GM12878 (cell line): ENCODE measurements around the gene ADD1. TPM values are rescaled to one million over a fixed set of nuclear protein-coding genes. Genes with fewer than 3 reads are reported as not detected.

Experiments used
- ATAC-seq: fragments of 200-7000 bp; cut with Tn5 transposase; 3 replicates; pipeline ENCODE4 v1.9.1; 2020; ENCODE audit warnings: mild to moderate bottlenecking, moderate library complexity
- BruUV-seq: library from RNA; stranded (reverse); fragments of 400-500 nt; replicated peaks from 2 replicates; lab custom pipeline; 2021; lab: Mats Ljungman, UMichigan
- CTCF ChIA-PET: fragments of 300-600 bp; sonication (Branson Sonifier 250); formaldehyde crosslinking; extraction: SDS; loops from one replicate; lab custom pipeline; 2021; ENCODE audit warnings: inconsistent platforms; lab: Yijun Ruan, JAX
- POLR2A ChIA-PET: fragments of 350-600 bp; formaldehyde crosslinking; extraction: SDS; loops from one replicate; lab custom pipeline; 2021; ENCODE audit warnings: inconsistent platforms; lab: Charles Lee
- RAD21 ChIA-PET: fragments of 300-600 bp; sonication (Branson Sonifier 250); formaldehyde crosslinking; loops from one replicate; lab custom pipeline; 2023; ENCODE audit warnings: antibody characterized with exemption; ENCODE audit not compliant: unreplicated experiment; lab: Charles Lee
- SMC1A ChIA-PET: fragments of 300-600 bp; sonication (Branson Sonifier 250); formaldehyde crosslinking; loops from one replicate; lab custom pipeline; 2023; ENCODE audit not compliant: unreplicated experiment, uncharacterized antibody; lab: Charles Lee
- DNase-seq: peaks from one replicate; pipeline ENCODE4 v3.0.0-alpha.2; 2011; ENCODE audit warnings: low read depth, low spot score
- FAIRE-seq: peaks from 3 replicates; lab custom pipeline; 2011; peaks lifted over from hg19 to GRCh38; lab: Jason Lieb, UNC
- H2AFZ ChIP-seq: 2 replicates; pipeline ENCODE4 v1.6.0; 2011; ENCODE audit warnings: low read depth, low read length, control low read depth; ENCODE audit not compliant: control insufficient read depth
- H3K27ac ChIP-seq: 2 replicates; pipeline ENCODE4 v1.5.1; 2011; ENCODE audit warnings: control low read depth; ENCODE audit not compliant: control insufficient read depth, insufficient read depth
- H3K27me3 ChIP-seq, 2 experiments: replicated peaks in 1 of 2; 2 replicates each; pipeline versions ENCODE4 v1.6.0 to v1.6.1; 2011; ENCODE audit warnings: low read length in 1 of 2; ENCODE audit not compliant: control insufficient read depth in 2 of 2, insufficient read depth in 2 of 2
- H3K36me3 ChIP-seq, 2 experiments: 2 replicates each; pipeline ENCODE4 v1.5.1; 2011; ENCODE audit warnings: low read length in 1 of 2; ENCODE audit not compliant: control insufficient read depth in 2 of 2, insufficient read depth in 2 of 2
- H3K4me1 ChIP-seq: 2 replicates; pipeline ENCODE4 v1.6.1; 2011; ENCODE audit warnings: mild to moderate bottlenecking, low read length, moderate library complexity, mixed read lengths; ENCODE audit not compliant: control insufficient read depth, insufficient read depth
- H3K4me2 ChIP-seq: 2 replicates; pipeline ENCODE4 v1.6.0; 2011; ENCODE audit warnings: control low read depth; ENCODE audit not compliant: control insufficient read depth, insufficient read depth
- H3K4me3 ChIP-seq: fragments of 200-600 bp; sonication (generic); 2 replicates; pipeline ENCODE4 v1.5.1; 2016
- H3K79me2 ChIP-seq: 2 replicates; pipeline ENCODE4 v1.6.0; 2011; ENCODE audit warnings: low read length; ENCODE audit not compliant: control insufficient read depth, insufficient read depth
- H3K9ac ChIP-seq: 2 replicates; pipeline ENCODE4 v1.8.0; 2011; ENCODE audit warnings: low read length, control low read depth, mixed read lengths; ENCODE audit not compliant: control insufficient read depth, insufficient read depth
- H3K9me3 ChIP-seq: replicated peaks from 3 replicates; pipeline ENCODE4 v1.5.1; 2011; ENCODE audit warnings: mild to moderate bottlenecking, low read length; ENCODE audit not compliant: control insufficient read depth, insufficient read depth
- H4K20me1 ChIP-seq: 2 replicates; pipeline ENCODE4 v1.6.0; 2011; ENCODE audit not compliant: control insufficient read depth, insufficient read depth
- E2F8 ChIP-seq: fragments of 450-650 bp; IDR thresholded peaks from 2 replicates; pipeline ENCODE4 v1.6.1; 2018; ENCODE audit warnings: mild to moderate bottlenecking, low read depth, moderate library complexity; ENCODE audit not compliant: partially characterized antibody
- MXI1 ChIP-seq: fragments of 150-350 bp; IDR thresholded peaks from 2 replicates; pipeline ENCODE4 v1.6.1; 2011; ENCODE audit warnings: low read depth, mild to moderate bottlenecking, inconsistent platforms, low read length, improper control_type of control experiment
- NKRF ChIP-seq: fragments of 450-650 bp; conservative IDR thresholded peaks from 2 replicates; pipeline ENCODE4 v1.6.1; 2017; ENCODE audit warnings: mild to moderate bottlenecking, moderate library complexity
- POLR2AphosphoS2 ChIP-seq: IDR thresholded peaks from 2 replicates; pipeline ENCODE4 v1.6.1; 2011; ENCODE audit warnings: low read depth, mild to moderate bottlenecking, low read length, improper control_type of control experiment, moderate library complexity
- POLR2AphosphoS5 ChIP-seq: IDR thresholded peaks from 2 replicates; pipeline ENCODE4 v1.6.1; 2011; ENCODE audit warnings: mild to moderate bottlenecking, low read length, inconsistent platforms
- SRF ChIP-seq, 2 experiments: IDR thresholded peaks; 2 replicates each; pipeline ENCODE4 v1.6.1; 2011; ENCODE audit warnings: low read depth in 2 of 2, low read length in 2 of 2, mild to moderate bottlenecking in 1 of 2, moderate library complexity in 1 of 2
- WGBS: methylation state at CpG from one replicate; pipeline ENCODE4 v1.1.6; 2016; ENCODE audit warnings: low lambda C conversion rate; ENCODE audit not compliant: insufficient replicate concordance, insufficient coverage; ENCODE audit errors: missing lambda C conversion rate; 5-methylcytosine and 5-hydroxymethylcytosine counted together
- in situ Hi-C: fragments of 300-500 bp; cut with MboI; formaldehyde crosslinking; loops from 9 replicates; pipeline ENCODE4 v1.14.3; 2018; ENCODE audit warnings: mixed read lengths
- intact Hi-C: fragments of 100-400 bp; cut with micrococcal nuclease; formaldehyde crosslinking; loops from one replicate; pipeline ENCODE4 v1.14.2; 2022; ENCODE audit not compliant: unreplicated experiment
- polyA plus RNA-seq, 11 experiments: library from polyadenylated mRNA; depleted of rRNA in 4 of 11; unstranded in 6 of 11; stranded (reverse) in 5 of 11; fragments of >200 nt; fragmentation: Nextera tagmentation in 4 of 11; fragmentation: Illumina TruSeq in 1 of 11; extraction: Ambion mirVana in 4 of 11; extraction: Trizol in 1 of 11; gene quantifications; 1 replicate in 1 of 11; 2 replicates in 10 of 11; pipeline versions ENCODE4 v1.2.1 to v1.2.3, GENCODE V29; 2011 to 2016; ENCODE audit warnings: inconsistent platforms in 2 of 11, missing spikeins in 2 of 11, low read depth in 1 of 11
- total RNA-seq, 4 experiments: library from RNA; depleted of rRNA in 3 of 4; stranded (reverse); fragments of >200 nt in 3 of 4; fragmentation: Illumina TruSeq in 1 of 4; extraction: Trizol in 1 of 4; gene quantifications; 2 replicates each; pipeline versions ENCODE4 v1.2.1 to v1.2.3, GENCODE V29; 2013 to 2021

The ADD1 gene
- total and polyA plus RNA-seq, 10 of the 15 experiments (the other 5 are each of a cell fraction or from before 2014, with no cell fraction given): 21.6 to 182 (median 105) TPM

GRCh38 chr4:2928242-2929176, 84.9 kb downstream of the ADD1 start:
- H3K27ac ChIP-seq: no peak overlapping the region
- no peak overlapping the region for H3K4me2 ChIP-seq
- DNase-seq: no peak
- H3K9me3 ChIP-seq: no peaks in the 10 kb centered on the region
- no peak overlapping the region for H3K4me3 ChIP-seq
- 95% methylated on average over 32 of the region's 32 CpGs for WGBS
- SMC1A ChIA-PET: no interaction called here
- CTCF ChIA-PET: no interaction called here
- no peak overlapping the region for H3K9ac ChIP-seq
- POLR2A ChIA-PET: no interaction called here
- RAD21 ChIA-PET: no interaction called here
- H3K27me3 ChIP-seq: no peaks in the 10 kb centered on the region
- intact Hi-C loops (no loop called here), in situ Hi-C loops (loop anchor here (25.0 kb wide), 1 partner anchor 166 kb away; the partner anchor contains the start of gene TNIP2)
- H2AFZ ChIP-seq: no peak overlapping the region
- ATAC-seq: no peak
- peaks cover 23% of the 10 kb centered on the region for H3K79me2 ChIP-seq
- no TSS peak for BruUV-seq
- no peak for FAIRE-seq
- TF ChIP-seq POLR2AphosphoS2 (no peak; the same call in 1 of the 2 replicates), POLR2AphosphoS5 (0 out of 2 replicates have a peak, but pooled peaks have one; percentile 9), SRF (IDR thresholded peaks at IDR 0.05; ENCODE audit: low read depth in 2 of 2, low read length in 2 of 2) (no peak), MXI1 (no peak)
- H4K20me1 ChIP-seq: no peaks in the 10 kb centered on the region
- H3K36me3 ChIP-seq: peaks cover 20 to 31% of the 10 kb centered on the region in 2 experiments
- peaks cover 18% of the 10 kb centered on the region for H3K4me1 ChIP-seq

- ChIA-PET CTCF (no interaction called here), SMC1A (no interaction called here), POLR2A (no interaction called here), RAD21 (no interaction called here)
- in situ Hi-C loops (loop anchor here (25.0 kb wide), 1 partner anchor 167 kb away; the partner anchor contains the start of gene TNIP2), intact Hi-C loops (no loop called here)
- 95% methylated on average over 16 of the region's 16 CpGs for WGBS
- H3K27ac ChIP-seq: no peak overlapping the region
- TSS peak; percentile 69 for BruUV-seq
- no peaks in the 10 kb centered on the region for H3K9me3 ChIP-seq
- no peak overlapping the region for H3K9ac ChIP-seq
- no peak overlapping the region for H2AFZ ChIP-seq
- H4K20me1 ChIP-seq: no peaks in the 10 kb centered on the region
- H3K27me3 ChIP-seq: no peaks in the 10 kb centered on the region
- no peak overlapping the region for H3K4me3 ChIP-seq
- H3K79me2 ChIP-seq: peaks cover 29% of the 10 kb centered on the region
- DNase-seq: no peak
- H3K36me3 ChIP-seq: peaks cover 17 to 28% of the 10 kb centered on the region in 2 experiments
- FAIRE-seq: no peak
- no peak overlapping the region for H3K4me2 ChIP-seq
- ATAC-seq: no peak
- H3K4me1 ChIP-seq: peaks cover 18% of the 10 kb centered on the region
- no peak for TF ChIP-seq NKRF
- no peak for TF ChIP-seq E2F8
These were observed 85.8 kb downstream of the ADD1 start for GRCh38 chr4:2929469-2929868.
